ENCODE results near the gene TEX28.
"Not testable (repeated sequence)": the region's sequence is repeated elsewhere in the genome, so short reads cannot be mapped to it uniquely, and the experiment has no call there.

The TEX28 gene

DNA sequence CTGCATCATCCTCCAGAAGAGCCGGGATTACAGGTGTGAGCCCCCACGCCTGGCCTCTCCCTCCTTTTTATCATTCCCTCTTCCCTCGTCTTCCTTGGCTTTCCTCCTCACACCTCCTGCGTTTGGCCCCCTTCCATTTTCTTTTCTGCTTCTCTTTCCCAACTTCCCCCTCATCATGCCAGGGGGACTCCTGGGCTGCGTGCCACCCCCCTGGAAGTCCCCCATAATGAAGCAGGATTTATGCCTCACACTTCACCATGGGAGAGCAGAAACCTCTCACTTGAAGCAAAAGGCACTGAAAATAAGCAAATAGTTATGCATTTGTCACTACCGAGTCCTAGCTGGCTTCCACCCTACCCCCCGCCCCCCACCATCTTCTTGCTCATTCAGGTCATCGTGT lies 8.6 kb upstream of the TEX28 start:
- no peak for DNase-seq
- no peak for TF ChIP-seq GATA1 (IDR thresholded peaks at IDR 0.05; ENCODE audit: low read depth, low read length)
- TF ChIP-seq POLR2A (IDR thresholded peaks at IDR 0.05; ENCODE audit: low read length): no peak

GRCh38 chrX:154302998-154303397 lies 8.1 kb upstream of the TEX28 start:
- DNase-seq: not testable (repeated sequence)

DNA sequence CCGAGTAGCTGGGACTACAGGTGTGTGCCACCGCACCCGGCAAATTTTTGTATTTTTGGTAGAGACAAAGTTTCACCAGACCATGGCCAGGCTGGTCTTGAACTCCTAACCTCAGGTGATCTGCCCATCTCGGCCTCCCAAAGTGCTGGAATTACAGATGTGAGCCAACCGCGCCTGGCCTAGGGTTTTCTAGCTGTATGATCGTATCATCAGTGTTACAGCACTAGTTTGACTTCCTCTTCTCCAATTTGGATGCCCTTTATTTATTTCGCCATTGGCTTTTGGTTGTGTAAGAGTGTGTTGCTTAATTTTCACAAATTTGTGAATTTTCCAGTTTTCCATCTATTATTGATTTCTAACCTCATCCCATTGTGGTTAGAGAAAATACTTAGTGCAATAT lies 5.9 kb upstream of the TEX28 start:
- TF ChIP-seq GATA1 (IDR thresholded peaks at IDR 0.05; ENCODE audit: low read depth, low read length): no peak
- no peak for TF ChIP-seq POLR2A (IDR thresholded peaks at IDR 0.05; ENCODE audit: low read length)
- no peak for DNase-seq

DNA sequence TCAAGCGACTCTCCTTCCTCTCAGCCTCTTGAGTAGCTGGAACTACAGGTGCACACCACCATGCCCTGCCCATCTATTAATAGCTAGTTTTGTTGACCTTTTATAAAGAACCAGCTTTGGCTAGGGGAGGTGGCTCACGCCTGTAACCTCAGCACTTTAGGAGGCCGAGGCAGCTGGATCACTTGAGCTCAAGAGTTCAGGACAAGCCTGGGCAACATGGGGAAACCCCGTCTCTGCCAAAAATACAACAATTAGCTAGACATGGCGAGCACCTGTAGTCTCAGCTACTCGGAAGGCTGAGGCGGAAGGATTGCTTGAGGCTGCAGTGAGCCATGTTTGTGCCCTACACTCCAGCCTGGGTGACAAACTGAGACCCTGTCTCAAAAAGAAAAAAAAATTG lies 3.4 kb upstream of the TEX28 start:
- no peak for DNase-seq
- TF ChIP-seq GATA1 (IDR thresholded peaks at IDR 0.05; ENCODE audit: low read depth, low read length) (no peak), POLR2A (IDR thresholded peaks at IDR 0.05; ENCODE audit: low read length) (no peak)

DNA sequence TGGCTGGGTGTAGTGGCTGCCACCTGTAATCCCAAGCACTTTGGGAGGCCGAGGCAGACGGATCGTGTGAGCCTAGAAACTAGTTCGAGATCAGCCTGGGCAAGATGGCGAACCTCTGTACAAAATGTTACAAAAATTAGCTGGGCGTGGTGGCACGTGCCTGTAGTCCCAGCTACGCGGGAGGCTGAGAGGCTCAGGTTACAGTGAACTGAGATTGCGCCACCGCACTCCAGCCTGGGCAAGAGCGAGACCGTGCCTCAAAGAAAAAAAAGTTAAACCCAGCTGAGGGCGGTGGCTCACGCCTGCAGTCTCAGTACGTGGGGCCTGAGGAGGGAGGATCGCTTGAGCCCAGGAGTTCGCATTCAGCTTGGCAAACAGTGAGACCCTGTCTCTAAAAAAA lies 1.8 kb upstream of the TEX28 start:
- TF ChIP-seq GATA1 (IDR thresholded peaks at IDR 0.05; ENCODE audit: low read depth, low read length) (no peak), POLR2A (IDR thresholded peaks at IDR 0.05; ENCODE audit: low read length) (no peak)
- DNase-seq: no peak

GRCh38 chrX:154295664-154296310 lies 863 bp upstream of the TEX28 start, which contains the start of gene TKTL1:
TKTL1 (plus strand) TSS chrX:154295795; CDS start chrX:154295860, 65 bp downstream.
- TF ChIP-seq GATA1 (IDR thresholded peaks at IDR 0.05; ENCODE audit: low read depth, low read length): no peak
- TF ChIP-seq POLR2A (IDR thresholded peaks at IDR 0.05; ENCODE audit: low read length): no peak
- DNase-seq: no peak

DNA sequence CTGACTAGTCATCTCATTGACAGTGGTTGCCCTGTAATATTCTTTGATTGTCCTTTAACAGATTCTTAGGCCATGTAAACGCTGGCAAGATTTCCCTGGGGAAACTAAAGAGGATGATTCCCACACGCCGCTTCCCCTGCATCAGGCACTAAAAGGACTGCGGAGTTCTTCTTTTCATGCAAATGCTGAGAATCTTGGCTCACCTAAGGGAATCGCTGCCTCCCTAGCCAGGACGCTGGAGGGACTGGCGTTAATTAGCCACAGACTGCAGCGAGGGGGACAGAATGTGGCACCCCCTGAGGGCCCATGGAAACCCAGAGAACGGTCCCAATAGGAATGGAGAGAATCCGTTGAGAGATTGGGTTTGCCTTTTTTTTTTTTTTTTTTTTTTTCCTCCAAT lies 8.5 kb downstream of the TEX28 start:
- not testable (repeated sequence) for DNase-seq

DNA sequence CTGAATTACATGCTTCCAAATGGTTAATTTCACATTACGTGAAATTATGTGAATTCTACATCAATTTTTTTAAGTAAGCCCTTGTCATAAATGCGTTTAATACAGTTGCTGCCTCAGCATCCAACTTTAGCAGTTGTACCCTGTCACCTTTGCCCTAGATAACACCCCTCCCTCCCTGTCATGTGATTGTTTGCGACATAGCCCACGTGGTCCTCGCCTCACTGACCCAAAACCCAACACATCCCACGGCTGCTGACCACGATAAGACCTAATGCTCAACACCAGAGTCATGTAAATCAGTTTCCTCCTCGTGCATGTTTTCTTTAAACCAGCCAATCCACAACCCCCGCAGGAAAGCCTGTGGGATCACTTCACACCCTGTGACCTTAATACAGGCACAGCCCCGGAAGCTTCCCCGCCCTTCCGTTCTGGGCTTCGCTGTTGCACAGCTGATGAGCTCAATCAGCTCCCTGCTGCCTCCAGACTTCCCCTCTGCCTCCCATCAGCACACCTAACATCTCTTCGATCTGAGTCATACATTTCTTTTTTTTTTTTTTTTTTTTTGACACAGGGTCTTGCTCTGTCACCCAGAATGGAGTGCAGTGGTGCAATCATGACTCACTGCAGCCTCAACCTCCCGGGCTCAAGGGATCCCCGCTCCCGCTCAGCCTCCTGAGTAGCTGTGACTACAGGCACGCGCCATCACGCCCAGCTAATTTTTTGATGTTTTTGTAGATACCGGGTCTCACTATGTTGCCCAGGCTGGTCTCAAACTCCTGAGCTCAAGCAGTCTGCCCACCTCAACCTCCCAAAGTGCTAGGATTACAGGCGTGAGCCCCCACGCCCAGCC lies 10.2 kb downstream of the TEX28 start:
- not testable (repeated sequence) for DNase-seq

GRCh38 chrX:154269245-154269644 lies 25.7 kb downstream of the TEX28 start:
- not testable (repeated sequence) for DNase-seq

- not testable (repeated sequence) for DNase-seq
Observed at GRCh38 chrX:154263072-154263471, 31.9 kb downstream of the TEX28 start.

DNA sequence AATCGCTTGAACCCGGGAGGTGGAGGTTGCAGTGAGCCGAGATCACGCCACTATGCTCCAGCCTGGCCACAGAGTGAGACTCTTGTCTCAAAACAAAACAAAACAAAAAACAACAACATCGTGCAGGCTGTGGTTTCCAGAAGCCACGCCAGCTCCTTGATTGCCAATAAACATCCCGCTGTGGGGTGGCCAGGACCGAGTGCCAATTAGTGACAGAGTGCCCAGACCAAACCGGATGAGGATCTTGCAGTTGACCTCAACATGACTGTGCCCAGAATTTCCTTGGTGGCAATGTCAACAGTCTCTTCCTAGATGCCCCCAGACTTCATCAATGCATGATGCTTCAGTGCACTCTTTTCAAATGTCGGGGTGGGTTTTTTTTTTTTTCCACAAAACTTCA lies 36.2 kb downstream of the TEX28 start:
- not testable (repeated sequence) for DNase-seq

- not testable (repeated sequence) for DNase-seq
Observed at GRCh38 chrX:154257282-154257681, 37.6 kb downstream of the TEX28 start, which contains the start of gene OPN1MW3. OPN1MW3 (plus strand) TSS chrX:154257582; CDS start chrX:154257620, 38 bp downstream.

DNA sequence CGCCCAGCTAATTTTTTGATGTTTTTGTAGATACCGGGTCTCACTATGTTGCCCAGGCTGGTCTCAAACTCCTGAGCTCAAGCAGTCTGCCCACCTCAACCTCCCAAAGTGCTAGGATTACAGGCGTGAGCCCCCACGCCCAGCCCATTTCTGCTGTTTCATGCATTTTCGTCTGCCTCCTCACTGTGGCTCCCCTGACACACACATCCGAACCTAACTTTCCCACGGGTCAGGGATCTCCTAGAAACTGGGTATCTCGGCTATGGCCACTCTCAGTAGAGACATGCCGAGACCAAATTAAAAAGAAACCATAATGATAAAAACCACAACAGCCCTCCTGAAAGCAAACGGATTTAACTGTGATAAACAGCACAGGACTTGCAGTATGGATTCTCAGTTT lies 46.8 kb downstream of the TEX28 start:
- not testable (repeated sequence) for DNase-seq

GRCh38 chrX:154247377-154248045 lies 47.4 kb downstream of the TEX28 start:
- not testable (repeated sequence) for DNase-seq

DNA sequence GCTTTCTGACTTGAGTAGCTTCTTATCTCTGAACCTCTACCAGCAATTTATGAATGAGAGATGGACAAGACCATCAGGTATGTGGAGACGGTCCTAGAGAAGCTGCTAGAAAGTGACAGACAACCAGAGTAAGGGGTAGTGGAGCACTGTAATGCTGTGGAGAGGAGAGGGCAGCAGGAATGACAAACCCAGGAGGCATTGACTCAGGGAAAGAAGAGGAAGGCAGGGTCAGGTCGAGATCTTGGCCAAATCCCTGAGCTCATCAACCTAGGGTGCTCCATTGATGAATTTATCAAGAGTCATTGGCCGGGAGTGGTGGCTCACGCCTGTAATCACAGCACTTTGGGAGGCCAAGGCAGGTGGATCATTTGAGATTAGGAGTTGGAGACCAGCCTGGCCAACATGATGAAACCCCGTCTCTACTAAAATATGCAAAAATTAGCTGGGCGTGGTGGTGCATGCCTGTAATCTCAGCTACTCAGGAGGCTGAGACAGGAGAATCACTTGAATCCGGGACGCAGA lies 54.9 kb downstream of the TEX28 start:
- DNase-seq: not testable (repeated sequence)

GRCh38 chrX:154238939-154239559 lies 55.9 kb downstream of the TEX28 start:
- DNase-seq: not testable (repeated sequence)

GRCh38 chrX:154233620-154234019 lies 61.3 kb downstream of the TEX28 start:
- DNase-seq: not testable (repeated sequence)

DNA sequence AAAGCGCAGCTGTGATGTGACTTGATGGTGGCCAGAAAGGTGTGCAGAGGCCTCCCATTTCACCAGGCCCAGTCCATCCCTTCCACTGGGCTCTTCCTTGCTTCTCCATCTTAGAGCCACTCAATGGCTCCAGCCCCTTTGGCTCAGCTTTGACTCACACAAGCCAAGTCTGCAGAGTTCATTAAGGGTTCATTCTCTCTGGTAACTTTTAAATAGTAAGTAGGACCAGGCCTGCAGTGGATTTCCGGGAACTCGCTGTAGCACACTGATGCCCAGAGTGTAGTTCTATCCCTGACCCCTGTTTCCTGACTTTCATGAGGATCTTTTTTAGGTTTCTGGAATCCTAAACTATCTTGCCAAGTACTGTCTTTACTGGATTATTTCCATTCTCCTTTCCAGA lies 63.5 kb downstream of the TEX28 start:
- DNase-seq: not testable (repeated sequence)

DNA sequence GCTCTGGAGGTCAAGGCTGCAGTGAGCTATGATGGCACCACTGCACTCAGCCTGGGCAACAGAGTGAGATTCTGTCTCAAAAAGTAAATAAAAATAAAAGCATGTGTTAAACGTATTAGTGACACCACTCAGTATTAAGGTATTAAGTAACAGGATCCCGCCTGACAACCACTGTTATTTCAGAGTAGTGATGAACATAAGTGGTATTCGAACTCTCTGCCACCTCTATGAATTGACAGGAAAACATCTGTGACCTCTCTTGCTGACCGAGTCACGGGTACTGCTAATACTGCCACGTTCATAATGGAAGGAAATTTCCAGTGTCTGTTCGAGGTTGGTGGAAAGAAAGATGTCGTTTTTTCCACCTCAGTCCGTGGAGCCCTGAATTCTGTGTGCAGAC lies 68.2 kb downstream of the TEX28 start:
- DNase-seq: not testable (repeated sequence)

DNA sequence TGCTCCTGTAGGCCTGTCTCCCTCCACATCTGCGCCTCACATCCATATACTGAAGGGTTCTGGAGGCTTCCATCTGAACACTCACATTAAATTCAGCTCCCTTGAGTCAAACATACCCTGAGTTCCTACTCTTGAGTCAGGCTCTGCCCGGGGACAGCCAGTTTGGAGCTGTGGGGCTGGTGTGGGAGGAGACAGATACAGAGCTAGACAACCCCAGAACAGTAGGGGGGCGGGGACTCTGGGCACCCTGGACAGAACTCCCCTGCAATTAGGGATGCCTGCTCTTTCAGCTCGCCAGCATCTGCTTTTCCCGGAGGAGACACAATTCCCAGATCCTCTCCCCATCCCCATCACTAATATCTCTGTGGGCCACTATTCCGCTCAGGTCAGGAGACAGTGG lies 69.6 kb downstream of the TEX28 start:
- not testable (repeated sequence) for DNase-seq

All from erythroblast (primary cell).